ENCODE data around the gene MAD2L2.

Gene MAD2L2

GRCh38 chr1:11704691-11705475, 23.9 kb upstream of the MAD2L2 start:
- FAIRE-seq = no peak

GRCh38 chr1:11704194-11704529, 23.2 kb upstream of the MAD2L2 start:
- no peak for FAIRE-seq

GRCh38 chr1:11703357-11704193, 22.6 kb upstream of the MAD2L2 start:
- no peak for FAIRE-seq

GRCh38 chr1:11701981-11702803, 21.2 kb upstream of the MAD2L2 start:
- no peak for FAIRE-seq

GRCh38 chr1:11701551-11701961, 20.6 kb upstream of the MAD2L2 start:
- FAIRE-seq = no peak

GRCh38 chr1:11700601-11701467, 19.9 kb upstream of the MAD2L2 start:
- no peak for FAIRE-seq

GRCh38 chr1:11697893-11698210, 16.9 kb upstream of the MAD2L2 start:
- FAIRE-seq = no peak

GRCh38 chr1:11697188-11697892, 16.4 kb upstream of the MAD2L2 start:
- no peak for FAIRE-seq

GRCh38 chr1:11695861-11696260, 14.9 kb upstream of the MAD2L2 start:
- FAIRE-seq = no peak

- no peak for FAIRE-seq
Measured at GRCh38 chr1:11693917-11694316, 13.0 kb upstream of the MAD2L2 start.

GRCh38 chr1:11693024-11693590, 12.2 kb upstream of the MAD2L2 start:
- FAIRE-seq = no peak

- no peak for FAIRE-seq
Measured at GRCh38 chr1:11691928-11692711, 11.2 kb upstream of the MAD2L2 start.

- FAIRE-seq = no peak
Measured at GRCh38 chr1:11691302-11691914, 10.5 kb upstream of the MAD2L2 start, which contains the start of gene DRAXIN. Gene DRAXIN, plus strand, starts transcription at chr1:11691710. Its CDS starts 14,549 bp downstream, at chr1:11706259.

GRCh38 chr1:11690397-11691301, 9.7 kb upstream of the MAD2L2 start:
- no peak for FAIRE-seq

- no peak for FAIRE-seq
Measured at GRCh38 chr1:11688506-11688905, 7.6 kb upstream of the MAD2L2 start.

- FAIRE-seq = no peak
Measured at GRCh38 chr1:11685210-11685752, 4.3 kb upstream of the MAD2L2 start.

- FAIRE-seq = no peak
Measured at GRCh38 chr1:11684070-11684469, 3.1 kb upstream of the MAD2L2 start.

- FAIRE-seq = no peak
Measured at GRCh38 chr1:11682799-11683198, 1.9 kb upstream of the MAD2L2 start.
